SK-N-MC (cell line): ENCODE measurements around the gene MYBPC1.

Experiments used
- EZH2 ChIP-seq: fragments of 200-600 bp; sonication (generic); IDR thresholded peaks from one replicate; pipeline ENCODE4 v1.6.1; 2017; ENCODE audit warnings: antibody characterized with exemption
- POLR2AphosphoS5 ChIP-seq: IDR thresholded peaks from 2 replicates; pipeline ENCODE4 v1.6.1; 2012; ENCODE audit warnings: mild to moderate bottlenecking, low read depth, low read length, borderline replicate concordance

DNA sequence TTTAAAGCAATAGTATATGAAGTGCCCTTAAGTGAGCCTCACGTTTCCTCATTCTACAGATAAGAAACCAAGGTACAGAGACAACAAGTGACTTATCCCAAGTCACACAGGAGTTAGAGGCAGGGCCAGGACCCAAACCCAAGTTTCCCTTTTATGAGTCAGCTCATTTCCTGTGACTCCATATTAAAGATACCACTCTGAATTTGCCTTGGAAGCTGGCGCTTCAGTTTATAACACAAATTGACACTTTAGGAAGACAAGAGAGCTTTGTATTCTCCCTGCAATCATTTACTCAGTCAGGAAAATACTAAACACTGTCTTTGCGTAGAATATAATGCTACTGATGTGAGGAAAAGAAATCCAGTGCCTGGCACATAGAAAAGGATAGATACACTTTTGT lies 43.2 kb downstream of the MYBPC1 start:
- TF ChIP-seq POLR2AphosphoS5 = no peak
- TF ChIP-seq EZH2 = no peak
